ENCODE results near the gene HNMT. TPM values are rescaled to one million over a fixed set of nuclear protein-coding genes. Genes with fewer than 3 reads are reported as not detected.

Gene HNMT
- total RNA-seq, 3 donors from 2014 or later (not counting 1 experiment from before 2014, with no cell fraction given): 1.1 to 2.1 (median 1.5) TPM

DNA sequence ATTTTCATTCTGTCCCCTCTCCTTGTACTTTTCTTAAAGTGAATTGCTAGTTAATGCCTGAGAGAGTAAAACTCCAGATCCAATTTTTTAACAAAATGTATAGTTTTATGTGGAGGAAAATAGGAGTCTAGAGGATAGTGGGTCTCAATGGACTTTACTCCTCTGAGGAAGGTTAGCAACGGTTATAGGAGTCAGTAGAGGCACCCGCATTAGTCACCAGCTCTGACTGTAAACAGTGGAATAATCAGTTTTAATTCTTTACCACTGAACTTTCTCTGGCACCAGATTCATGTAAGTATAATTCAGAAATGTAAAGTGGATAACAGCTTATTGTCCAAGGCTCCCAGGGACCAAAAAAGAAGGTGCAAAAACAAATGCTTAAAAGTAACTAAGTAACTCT is 38.7 kb upstream of the HNMT start:
- ATAC-seq (no peak), DNase-seq (no peak)
- TF ChIP-seq, protein P1, sequence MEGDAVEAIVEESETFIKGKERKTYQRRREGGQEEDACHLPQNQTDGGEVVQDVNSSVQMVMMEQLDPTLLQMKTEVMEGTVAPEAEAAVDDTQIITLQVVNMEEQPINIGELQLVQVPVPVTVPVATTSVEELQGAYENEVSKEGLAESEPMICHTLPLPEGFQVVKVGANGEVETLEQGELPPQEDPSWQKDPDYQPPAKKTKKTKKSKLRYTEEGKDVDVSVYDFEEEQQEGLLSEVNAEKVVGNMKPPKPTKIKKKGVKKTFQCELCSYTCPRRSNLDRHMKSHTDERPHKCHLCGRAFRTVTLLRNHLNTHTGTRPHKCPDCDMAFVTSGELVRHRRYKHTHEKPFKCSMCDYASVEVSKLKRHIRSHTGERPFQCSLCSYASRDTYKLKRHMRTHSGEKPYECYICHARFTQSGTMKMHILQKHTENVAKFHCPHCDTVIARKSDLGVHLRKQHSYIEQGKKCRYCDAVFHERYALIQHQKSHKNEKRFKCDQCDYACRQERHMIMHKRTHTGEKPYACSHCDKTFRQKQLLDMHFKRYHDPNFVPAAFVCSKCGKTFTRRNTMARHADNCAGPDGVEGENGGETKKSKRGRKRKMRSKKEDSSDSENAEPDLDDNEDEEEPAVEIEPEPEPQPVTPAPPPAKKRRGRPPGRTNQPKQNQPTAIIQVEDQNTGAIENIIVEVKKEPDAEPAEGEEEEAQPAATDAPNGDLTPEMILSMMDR (IDR thresholded peaks at IDR 0.05): no peak
- 90% methylated on average over 1 of the region's 2 CpGs for WGBS (ENCODE audit: insufficient coverage)
- Histone ChIP-seq H3K36me3 (ENCODE audit: control insufficient read depth, insufficient read depth, low read length) (no peaks in the 10 kb centered on the region), H3K9me3 (ENCODE audit: control insufficient read depth, insufficient read depth, low read length) (no peaks in the 10 kb centered on the region), H3K4me3 (ENCODE audit: low read length) (no peak overlapping the region), H3K27me3 (ENCODE audit: control insufficient read depth, insufficient read depth, low read length) (no peaks in the 10 kb centered on the region), H3K4me1 (ENCODE audit: control insufficient read depth, insufficient read depth, low read length) (no peaks in the 10 kb centered on the region), H3K27ac (ENCODE audit: low read length) (no peak overlapping the region)
- intact Hi-C loops (cut with micrococcal nuclease): no loop called here
- no peak overlapping the region for H3K4me3 Mint-ChIP-seq
- H3K27me3 Mint-ChIP-seq (ENCODE audit: low read depth in 2 of 2): no peaks in the 10 kb centered on the region
- H3K9me3 Mint-ChIP-seq: no peaks in the 10 kb centered on the region
- no peaks in the 10 kb centered on the region for H3K4me1 Mint-ChIP-seq
- H3K36me3 Mint-ChIP-seq: no peaks in the 10 kb centered on the region
- no peak overlapping the region for H3K27ac Mint-ChIP-seq

DNA sequence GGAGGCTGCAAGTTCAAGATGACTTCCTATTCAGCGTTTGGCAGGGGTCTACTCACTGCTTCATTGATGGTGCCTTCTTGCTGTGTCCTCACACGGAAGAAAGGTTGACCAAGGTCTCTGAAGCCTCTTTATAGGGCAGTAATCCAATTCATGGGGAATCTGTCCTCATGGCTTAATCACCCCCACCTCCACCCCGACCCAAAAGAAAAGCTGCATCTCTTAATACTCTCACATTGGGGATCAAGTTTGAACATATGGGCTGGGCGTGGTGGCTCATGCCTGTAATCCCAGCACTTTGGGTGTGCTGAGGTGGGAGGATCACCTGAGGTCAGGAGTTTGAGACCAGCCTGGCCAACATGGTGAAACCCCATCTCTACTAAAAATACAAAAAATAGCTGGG is 36.4 kb upstream of the HNMT start:
- Histone ChIP-seq H3K4me3 (ENCODE audit: low read length) (no peak overlapping the region), H3K9me3 (ENCODE audit: control insufficient read depth, insufficient read depth, low read length) (no peaks in the 10 kb centered on the region), H3K36me3 (ENCODE audit: control insufficient read depth, insufficient read depth, low read length) (no peaks in the 10 kb centered on the region), H3K27ac (ENCODE audit: low read length) (no peak overlapping the region), H3K27me3 (ENCODE audit: control insufficient read depth, insufficient read depth, low read length) (no peaks in the 10 kb centered on the region), H3K4me1 (ENCODE audit: control insufficient read depth, insufficient read depth, low read length) (no peaks in the 10 kb centered on the region)
- DNase-seq (no peak), ATAC-seq (no peak)
- H3K36me3 Mint-ChIP-seq: no peaks in the 10 kb centered on the region
- peaks cover 0 to 2% of the 10 kb centered on the region in 2 donors for H3K9me3 Mint-ChIP-seq
- WGBS (ENCODE audit: insufficient coverage): 68% methylated on average over 4 of the region's 4 CpGs
- no peak overlapping the region for H3K4me3 Mint-ChIP-seq
- no peak overlapping the region for H3K27ac Mint-ChIP-seq
- intact Hi-C loops (cut with micrococcal nuclease): no loop called here
- H3K27me3 Mint-ChIP-seq (ENCODE audit: low read depth in 2 of 2): no peaks in the 10 kb centered on the region
- no peaks in the 10 kb centered on the region for H3K4me1 Mint-ChIP-seq
- TF ChIP-seq, protein P1 (IDR thresholded peaks at IDR 0.05): no peak

DNA sequence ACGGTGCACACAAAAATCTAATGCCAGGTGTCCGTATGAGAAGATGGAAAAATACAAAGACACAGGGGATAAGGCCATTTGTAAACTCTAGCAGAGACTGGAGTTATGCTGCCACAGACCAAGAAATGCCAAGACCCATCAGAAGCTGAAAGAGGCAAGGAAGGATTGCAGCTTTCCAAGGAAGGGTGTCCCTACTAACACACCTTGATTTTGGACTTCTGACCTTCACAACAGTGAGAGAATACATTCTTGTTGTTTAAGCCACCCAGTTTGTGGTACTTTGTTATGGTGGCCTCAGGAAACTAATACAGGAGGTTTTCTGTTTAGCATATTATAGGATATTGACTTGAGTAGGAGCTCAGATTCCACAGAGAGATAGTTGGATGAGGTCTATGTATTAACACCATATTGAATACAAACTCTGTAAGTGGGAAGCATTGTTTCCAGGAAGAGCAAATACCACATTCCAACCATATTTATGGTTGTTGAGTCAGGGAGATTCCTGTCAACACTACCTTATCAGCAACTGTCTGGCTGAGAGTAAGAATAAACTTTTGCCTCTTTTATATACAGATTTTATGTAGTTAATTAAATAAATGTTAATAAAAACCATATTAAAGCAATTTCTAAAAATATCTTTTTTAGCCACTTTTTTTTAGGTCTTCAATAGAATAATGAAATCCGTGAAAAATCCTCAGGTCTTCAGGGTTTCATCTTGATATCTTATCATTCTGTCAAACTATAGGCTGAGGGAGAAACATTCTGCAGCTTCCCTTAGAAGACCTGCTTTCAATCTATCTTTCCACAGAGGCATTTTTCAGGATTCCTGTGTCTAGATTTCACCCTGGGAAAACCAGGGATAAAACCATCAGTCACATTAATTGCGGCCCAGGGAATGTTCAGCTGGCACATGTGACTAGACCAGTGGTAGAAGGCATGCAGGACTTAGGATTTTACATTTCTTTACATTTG is 35.4 kb upstream of the HNMT start:
- H3K27me3 Mint-ChIP-seq (ENCODE audit: low read depth in 2 of 2): no peaks in the 10 kb centered on the region
- no peak for ATAC-seq

More for the DNA sequence above, 35.4 kb upstream of the HNMT start:
- 87% methylated on average over 4 of the region's 4 CpGs for WGBS (ENCODE audit: insufficient coverage)
- Histone ChIP-seq H3K4me3 (ENCODE audit: low read length) (no peak overlapping the region), H3K9me3 (ENCODE audit: control insufficient read depth, insufficient read depth, low read length) (no peaks in the 10 kb centered on the region), H3K36me3 (ENCODE audit: control insufficient read depth, insufficient read depth, low read length) (no peaks in the 10 kb centered on the region), H3K27me3 (ENCODE audit: control insufficient read depth, insufficient read depth, low read length) (no peaks in the 10 kb centered on the region), H3K27ac (ENCODE audit: low read length) (no peak overlapping the region), H3K4me1 (ENCODE audit: control insufficient read depth, insufficient read depth, low read length) (no peaks in the 10 kb centered on the region)
- intact Hi-C loops (cut with micrococcal nuclease): no loop called here
- Mint-ChIP-seq H3K4me3 (no peak overlapping the region), H3K9me3 (peaks cover 0 to 2% of the 10 kb centered on the region in 2 donors), H3K36me3 (no peaks in the 10 kb centered on the region), H3K27ac (no peak overlapping the region), H3K4me1 (no peaks in the 10 kb centered on the region)
- TF ChIP-seq, protein P1 (IDR thresholded peaks at IDR 0.05): no peak
- DNase-seq: no peak
